Stimulated activated CD8-positive, alpha-beta memory T cell treated with anti-CD3 and anti-CD28 coated beads, Interleukin-15, amount 100 ng/mL, for 24 hours (primary cell): Measurements from ENCODE around the gene TPT1.
"Not testable (repeated sequence)": the region's sequence is repeated elsewhere in the genome, so short reads cannot be mapped to it uniquely, and the experiment has no call there.

Source experiments
- DNase-seq: peaks from one replicate; pipeline ENCODE4 v3.0.0-alpha.2; 2020; ENCODE audit warnings: low read depth

The TPT1 gene

DNA sequence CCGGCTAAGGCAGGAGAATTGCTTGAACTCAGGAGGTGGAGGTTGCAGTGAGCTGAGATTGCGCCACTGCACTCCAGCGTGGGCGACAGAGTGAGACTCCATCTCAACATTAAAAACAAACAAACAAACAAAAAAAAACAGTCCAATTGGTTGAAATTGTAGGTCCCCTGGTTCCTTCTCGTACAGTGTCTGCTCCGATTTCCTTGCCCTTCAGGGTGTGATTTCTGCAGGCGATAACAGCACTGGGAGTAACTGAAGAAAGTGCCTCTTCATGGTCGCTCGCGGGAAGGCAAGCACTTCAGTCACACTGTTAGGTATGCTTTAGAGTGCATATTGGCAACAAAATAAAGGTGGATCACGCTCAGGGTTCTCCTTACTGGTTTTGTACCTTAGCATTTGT lies 39.7 kb downstream of the TPT1 start:
- no peak for DNase-seq

GRCh38 chr13:45300190-45300985 lies 40.6 kb downstream of the TPT1 start:
- DNase-seq, result no peak

DNA sequence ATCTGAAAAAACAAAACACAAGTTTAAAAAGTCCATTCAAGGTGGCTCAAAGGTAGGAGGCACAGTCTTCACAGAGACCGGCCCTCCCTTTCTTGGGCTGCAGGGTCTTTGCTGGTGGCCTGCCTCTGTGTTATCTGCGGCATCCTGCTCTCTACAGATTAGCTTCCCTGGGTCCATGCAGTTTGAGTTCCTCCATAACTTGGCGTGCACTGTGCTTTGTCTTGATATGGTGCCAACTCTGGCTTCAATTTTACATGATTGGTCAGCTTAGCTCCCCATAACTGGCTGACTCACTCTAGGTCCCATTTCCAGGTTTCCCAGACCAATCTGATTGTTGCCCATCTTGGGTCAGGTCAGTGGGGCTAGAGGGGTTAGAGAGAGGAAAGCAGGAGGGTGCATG lies 41.8 kb downstream of the TPT1 start:
- DNase-seq, result no peak

DNA sequence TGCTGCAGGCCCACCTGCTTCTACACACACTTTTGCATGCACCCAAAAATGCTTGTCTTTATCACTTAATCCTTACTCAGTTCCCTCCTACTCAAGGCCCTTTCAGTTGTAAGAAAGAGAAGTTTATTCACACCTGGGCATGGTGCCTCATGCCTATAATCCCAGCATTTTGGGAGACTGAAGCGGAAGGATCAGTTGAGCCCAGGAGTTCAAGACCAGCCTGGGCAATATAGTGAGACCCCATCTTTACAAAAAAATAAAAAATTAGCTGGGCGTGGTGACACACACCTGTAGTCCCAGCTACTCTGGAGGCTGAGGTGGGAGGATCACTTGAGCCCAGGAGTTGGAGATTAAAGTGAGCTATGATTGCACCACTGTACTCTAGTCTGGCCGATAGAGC lies 42.4 kb downstream of the TPT1 start:
- not testable (repeated sequence) for DNase-seq

- DNase-seq, result no peak
Measured at GRCh38 chr13:45298206-45298505, 42.8 kb downstream of the TPT1 start.

DNA sequence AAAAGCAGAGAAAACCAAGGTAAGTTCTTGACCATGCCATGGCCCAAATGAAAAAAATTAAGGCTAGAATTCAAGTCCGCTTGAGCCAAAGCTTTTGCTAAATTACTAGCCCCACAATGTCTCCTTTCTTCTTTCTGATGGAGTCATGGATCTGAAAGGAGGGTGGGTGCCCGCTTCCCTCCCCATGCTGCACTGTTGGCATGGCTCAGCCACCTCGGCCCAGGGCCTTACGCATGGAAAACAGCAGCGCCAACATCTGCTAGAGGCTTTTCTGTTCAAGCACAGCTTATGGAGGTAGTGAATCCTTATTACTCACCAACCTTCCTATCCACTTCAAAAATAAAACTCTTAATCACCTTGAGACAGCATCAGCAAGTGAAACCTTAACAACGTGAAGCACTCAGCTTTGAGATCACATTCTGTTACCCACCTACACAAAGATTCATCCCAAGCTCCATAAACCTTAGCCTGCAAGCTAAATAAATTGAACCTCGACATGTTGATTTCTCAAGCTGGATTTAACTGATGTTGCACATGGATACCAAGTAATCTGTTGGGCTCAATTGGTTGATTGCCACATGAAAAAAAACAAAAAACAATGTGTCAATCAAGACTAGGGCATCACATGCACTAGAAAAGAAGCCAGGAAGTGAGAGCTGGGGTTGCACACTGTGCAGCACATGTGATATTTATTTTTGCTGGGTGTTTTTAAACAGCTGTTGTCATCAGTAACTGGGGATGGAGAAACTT lies 43.4 kb downstream of the TPT1 start:
- DNase-seq, result no peak

- DNase-seq, result no peak
Measured at GRCh38 chr13:45296259-45296658, 44.7 kb downstream of the TPT1 start.

DNA sequence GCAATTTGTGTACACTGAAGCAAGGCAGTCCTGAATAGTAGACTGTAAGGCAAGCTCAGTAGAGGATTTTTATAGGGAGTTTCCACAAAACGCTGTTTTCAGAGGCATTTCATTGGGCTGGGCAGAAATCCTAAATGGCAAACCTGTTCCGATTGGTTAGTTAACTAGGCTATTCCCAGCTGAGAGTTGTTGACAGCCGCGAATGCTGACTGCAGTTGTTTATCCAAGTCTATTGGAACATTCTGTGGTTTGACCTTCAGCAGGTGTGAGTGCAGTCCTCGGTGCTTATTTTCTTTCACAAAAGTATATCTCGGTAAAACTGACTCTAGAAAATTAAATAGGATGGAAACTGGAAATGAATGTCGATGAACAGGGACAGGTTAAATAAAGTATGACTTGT lies 45.4 kb downstream of the TPT1 start:
- no peak for DNase-seq

GRCh38 chr13:45292176-45292575 lies 48.8 kb downstream of the TPT1 start:
- no peak for DNase-seq

- DNase-seq, result no peak
Measured at GRCh38 chr13:45289936-45290563, 50.9 kb downstream of the TPT1 start.
